Endothelial cell of umbilical vein (primary cell): ENCODE results near the gene SERPINA3.

Source experiments
- GATA2 ChIP-seq: IDR thresholded peaks from 2 replicates; pipeline ENCODE4 v1.7.0; 2011; ENCODE audit warnings: low read depth, mild to moderate bottlenecking, moderate library complexity, mixed read lengths, low read length; ENCODE audit not compliant: insufficient read length, insufficient read depth
- JUN ChIP-seq: IDR thresholded peaks from 2 replicates; pipeline ENCODE4 v1.6.1; 2011; ENCODE audit warnings: borderline replicate concordance, low read depth; ENCODE audit not compliant: insufficient read length, insufficient read depth
- MYC ChIP-seq: IDR thresholded peaks from one replicate; pipeline ENCODE4 v1.6.1; 2011; ENCODE audit warnings: mild to moderate bottlenecking, low read depth, low read length
- POLR2AphosphoS5 ChIP-seq: IDR thresholded peaks from 2 replicates; pipeline ENCODE4 v1.6.1; 2012; ENCODE audit warnings: low read depth, mild to moderate bottlenecking, control low read depth, low read length, moderate library complexity; ENCODE audit not compliant: insufficient read depth
- TF ChIP-seq, protein P1 (sequence below), 2 donors: IDR thresholded peaks; 1 replicate in 1 of 2; 2 replicates in 1 of 2; pipeline ENCODE4 v1.5.1; 2011; ENCODE audit warnings: low read length in 2 of 2, mild to moderate bottlenecking in 2 of 2, moderate library complexity in 2 of 2, control low read depth in 1 of 2, inconsistent platforms in 1 of 2, low read depth in 1 of 2; ENCODE audit not compliant: insufficient read depth in 1 of 2; ENCODE audit errors: extremely low read depth in 1 of 2

DNA sequence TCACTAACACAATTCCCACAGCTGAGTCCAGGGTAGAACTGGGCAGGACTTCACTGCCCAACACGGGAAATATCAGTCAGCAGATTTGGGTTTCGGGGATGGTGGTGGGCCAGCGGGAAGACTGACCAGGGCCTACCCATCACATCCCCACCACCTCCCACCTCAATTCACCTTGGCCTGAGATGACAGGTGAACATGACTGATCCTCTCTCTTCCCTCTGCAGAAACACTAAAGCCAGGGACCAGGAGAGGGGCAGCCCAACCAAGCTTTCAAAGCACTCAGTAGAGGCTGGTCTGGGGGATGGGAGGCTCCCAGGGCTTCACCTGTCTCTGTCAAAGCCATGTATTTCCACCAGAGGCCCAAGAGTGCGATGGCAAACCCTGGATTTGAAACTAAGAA is 28.6 kb upstream of the SERPINA3 start:
- TF ChIP-seq POLR2AphosphoS5 (no peak), JUN (no peak), MYC (no peak), GATA2 (no peak)
- TF ChIP-seq, protein P1, sequence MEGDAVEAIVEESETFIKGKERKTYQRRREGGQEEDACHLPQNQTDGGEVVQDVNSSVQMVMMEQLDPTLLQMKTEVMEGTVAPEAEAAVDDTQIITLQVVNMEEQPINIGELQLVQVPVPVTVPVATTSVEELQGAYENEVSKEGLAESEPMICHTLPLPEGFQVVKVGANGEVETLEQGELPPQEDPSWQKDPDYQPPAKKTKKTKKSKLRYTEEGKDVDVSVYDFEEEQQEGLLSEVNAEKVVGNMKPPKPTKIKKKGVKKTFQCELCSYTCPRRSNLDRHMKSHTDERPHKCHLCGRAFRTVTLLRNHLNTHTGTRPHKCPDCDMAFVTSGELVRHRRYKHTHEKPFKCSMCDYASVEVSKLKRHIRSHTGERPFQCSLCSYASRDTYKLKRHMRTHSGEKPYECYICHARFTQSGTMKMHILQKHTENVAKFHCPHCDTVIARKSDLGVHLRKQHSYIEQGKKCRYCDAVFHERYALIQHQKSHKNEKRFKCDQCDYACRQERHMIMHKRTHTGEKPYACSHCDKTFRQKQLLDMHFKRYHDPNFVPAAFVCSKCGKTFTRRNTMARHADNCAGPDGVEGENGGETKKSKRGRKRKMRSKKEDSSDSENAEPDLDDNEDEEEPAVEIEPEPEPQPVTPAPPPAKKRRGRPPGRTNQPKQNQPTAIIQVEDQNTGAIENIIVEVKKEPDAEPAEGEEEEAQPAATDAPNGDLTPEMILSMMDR (IDR thresholded peaks at IDR 0.05; ENCODE audit: extremely low read depth in 1 of 2, insufficient read depth in 1 of 2, low read depth in 1 of 2, low read length in 2 of 2), result no peak
